Measurements from ENCODE around the gene NOL4. TPM values are rescaled to one million over a fixed set of nuclear protein-coding genes. Genes with fewer than 3 reads are reported as not detected.
A peak's percentile ranks its signal among the peaks of the same experiment; 100 is the strongest.
"Not testable (repeated sequence)": the region's sequence is repeated elsewhere in the genome, so short reads cannot be mapped to it uniquely, and the experiment has no call there.

NOL4 gene, protein sequence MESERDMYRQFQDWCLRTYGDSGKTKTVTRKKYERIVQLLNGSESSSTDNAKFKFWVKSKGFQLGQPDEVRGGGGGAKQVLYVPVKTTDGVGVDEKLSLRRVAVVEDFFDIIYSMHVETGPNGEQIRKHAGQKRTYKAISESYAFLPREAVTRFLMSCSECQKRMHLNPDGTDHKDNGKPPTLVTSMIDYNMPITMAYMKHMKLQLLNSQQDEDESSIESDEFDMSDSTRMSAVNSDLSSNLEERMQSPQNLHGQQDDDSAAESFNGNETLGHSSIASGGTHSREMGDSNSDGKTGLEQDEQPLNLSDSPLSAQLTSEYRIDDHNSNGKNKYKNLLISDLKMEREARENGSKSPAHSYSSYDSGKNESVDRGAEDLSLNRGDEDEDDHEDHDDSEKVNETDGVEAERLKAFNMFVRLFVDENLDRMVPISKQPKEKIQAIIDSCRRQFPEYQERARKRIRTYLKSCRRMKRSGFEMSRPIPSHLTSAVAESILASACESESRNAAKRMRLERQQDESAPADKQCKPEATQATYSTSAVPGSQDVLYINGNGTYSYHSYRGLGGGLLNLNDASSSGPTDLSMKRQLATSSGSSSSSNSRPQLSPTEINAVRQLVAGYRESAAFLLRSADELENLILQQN
- polyA plus RNA-seq (61.0 and 72.0 TPM in 2 replicates), polyA minus RNA-seq (92.8 and 95.0 TPM in 2 replicates)

DNA sequence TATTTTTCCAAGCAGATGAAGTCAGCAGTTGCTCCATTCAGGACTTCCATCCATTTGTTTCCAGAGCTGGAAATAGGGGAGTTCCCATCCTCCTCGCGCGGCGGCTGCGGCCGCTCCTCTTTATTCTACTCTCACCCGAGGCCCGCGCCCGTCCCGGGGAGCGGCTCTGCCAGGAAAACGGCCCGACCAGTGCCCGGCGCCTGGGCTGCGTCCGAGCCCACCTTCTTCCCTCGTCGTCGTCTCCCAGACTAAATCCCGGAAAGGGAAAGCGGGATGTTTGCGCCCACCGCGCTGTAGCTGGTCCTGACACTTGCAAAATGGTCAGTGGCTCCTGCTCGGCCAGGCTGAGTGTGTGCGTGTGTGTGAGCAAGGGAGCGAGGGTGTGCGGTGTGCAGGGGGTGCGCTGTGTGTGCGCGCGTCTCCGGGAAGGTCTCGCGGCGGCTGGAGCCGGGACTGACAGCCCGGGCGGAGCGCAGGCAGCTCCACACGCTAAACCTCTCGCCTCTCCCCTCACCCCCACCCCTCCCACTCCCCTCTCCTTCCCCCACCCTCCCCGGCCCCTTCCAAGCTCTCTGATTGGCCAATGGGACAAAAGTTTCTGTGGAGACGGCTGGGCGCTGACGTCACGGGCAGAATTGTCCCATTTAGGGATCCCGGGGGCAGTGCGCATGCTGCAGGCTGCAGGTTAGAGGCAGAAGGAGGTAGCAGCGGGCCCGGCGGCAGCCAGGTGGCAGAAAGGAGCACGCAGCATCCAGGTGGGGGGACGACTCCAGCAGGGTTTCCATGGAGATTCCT lies at the start of gene NOL4:
NOL4 (minus strand) TSS at position 491 of the 795 bp plus-strand sequence. CDS start 1,660 bp downstream, outside the sequence.
- Histone ChIP-seq H4K20me1 (ENCODE audit: insufficient read depth) (no peaks in the 10 kb centered on the region), H3K36me3 (ENCODE audit: insufficient read depth, low read length) (no peaks in the 10 kb centered on the region), H3F3A (ENCODE audit: insufficient read depth, low read length, poor library complexity, severe bottlenecking) (no peaks in the 10 kb centered on the region), H3K9me2 (ENCODE audit: insufficient read depth, low read length) (no peaks in the 10 kb centered on the region), H3K27ac (ENCODE audit: low read length) (peak within 1 kb of the TSS; percentile 61), H3K4me2 (ENCODE audit: low read length) (peak within 1 kb of the TSS; percentile 99), H3K9ac (ENCODE audit: low read length) (peak within 1 kb of the TSS; percentile 88), H3K9me3 (ENCODE audit: low read length) (no peaks in the 10 kb centered on the region), H3K79me2 (replicated peaks; ENCODE audit: insufficient read depth, low read length) (peaks cover 36% of the 10 kb centered on the region), H3K27me3 (ENCODE audit: insufficient read depth, low read depth, low read length) (no peaks in the 10 kb centered on the region), H2AFZ (ENCODE audit: low read depth, low read length) (peak within 1 kb of the TSS; percentile 34), H3K4me3 (ENCODE audit: low read length) (peak within 1 kb of the TSS; percentile 83)
- TF ChIP-seq EP300 (conservative IDR thresholded peaks at IDR 0.05; ENCODE audit: poor library complexity, severe bottlenecking) (peak; percentile 57), RAD21 (conservative IDR thresholded peaks at IDR 0.05) (peak; percentile 75), TAF1 (IDR thresholded peaks at IDR 0.05; ENCODE audit: low read depth) (peak; percentile 34), MXI1 (conservative IDR thresholded peaks at IDR 0.05; ENCODE audit: poor library complexity, severe bottlenecking) (peak; percentile 71), SMC3 (conservative IDR thresholded peaks at IDR 0.05; ENCODE audit: poor library complexity) (peak; percentile 88), EZH2 (IDR thresholded peaks at IDR 0.05; ENCODE audit: borderline replicate concordance, insufficient read depth, low read length, poor library complexity, severe bottlenecking) (no peak), POLR2AphosphoS5 (IDR thresholded peaks at IDR 0.05) (peak; percentile 88)
- TF ChIP-seq, protein P1, sequence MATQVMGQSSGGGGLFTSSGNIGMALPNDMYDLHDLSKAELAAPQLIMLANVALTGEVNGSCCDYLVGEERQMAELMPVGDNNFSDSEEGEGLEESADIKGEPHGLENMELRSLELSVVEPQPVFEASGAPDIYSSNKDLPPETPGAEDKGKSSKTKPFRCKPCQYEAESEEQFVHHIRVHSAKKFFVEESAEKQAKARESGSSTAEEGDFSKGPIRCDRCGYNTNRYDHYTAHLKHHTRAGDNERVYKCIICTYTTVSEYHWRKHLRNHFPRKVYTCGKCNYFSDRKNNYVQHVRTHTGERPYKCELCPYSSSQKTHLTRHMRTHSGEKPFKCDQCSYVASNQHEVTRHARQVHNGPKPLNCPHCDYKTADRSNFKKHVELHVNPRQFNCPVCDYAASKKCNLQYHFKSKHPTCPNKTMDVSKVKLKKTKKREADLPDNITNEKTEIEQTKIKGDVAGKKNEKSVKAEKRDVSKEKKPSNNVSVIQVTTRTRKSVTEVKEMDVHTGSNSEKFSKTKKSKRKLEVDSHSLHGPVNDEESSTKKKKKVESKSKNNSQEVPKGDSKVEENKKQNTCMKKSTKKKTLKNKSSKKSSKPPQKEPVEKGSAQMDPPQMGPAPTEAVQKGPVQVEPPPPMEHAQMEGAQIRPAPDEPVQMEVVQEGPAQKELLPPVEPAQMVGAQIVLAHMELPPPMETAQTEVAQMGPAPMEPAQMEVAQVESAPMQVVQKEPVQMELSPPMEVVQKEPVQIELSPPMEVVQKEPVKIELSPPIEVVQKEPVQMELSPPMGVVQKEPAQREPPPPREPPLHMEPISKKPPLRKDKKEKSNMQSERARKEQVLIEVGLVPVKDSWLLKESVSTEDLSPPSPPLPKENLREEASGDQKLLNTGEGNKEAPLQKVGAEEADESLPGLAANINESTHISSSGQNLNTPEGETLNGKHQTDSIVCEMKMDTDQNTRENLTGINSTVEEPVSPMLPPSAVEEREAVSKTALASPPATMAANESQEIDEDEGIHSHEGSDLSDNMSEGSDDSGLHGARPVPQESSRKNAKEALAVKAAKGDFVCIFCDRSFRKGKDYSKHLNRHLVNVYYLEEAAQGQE (IDR thresholded peaks at IDR 0.05; ENCODE audit: borderline replicate concordance) = no peak
- TF ChIP-seq, protein P2, sequence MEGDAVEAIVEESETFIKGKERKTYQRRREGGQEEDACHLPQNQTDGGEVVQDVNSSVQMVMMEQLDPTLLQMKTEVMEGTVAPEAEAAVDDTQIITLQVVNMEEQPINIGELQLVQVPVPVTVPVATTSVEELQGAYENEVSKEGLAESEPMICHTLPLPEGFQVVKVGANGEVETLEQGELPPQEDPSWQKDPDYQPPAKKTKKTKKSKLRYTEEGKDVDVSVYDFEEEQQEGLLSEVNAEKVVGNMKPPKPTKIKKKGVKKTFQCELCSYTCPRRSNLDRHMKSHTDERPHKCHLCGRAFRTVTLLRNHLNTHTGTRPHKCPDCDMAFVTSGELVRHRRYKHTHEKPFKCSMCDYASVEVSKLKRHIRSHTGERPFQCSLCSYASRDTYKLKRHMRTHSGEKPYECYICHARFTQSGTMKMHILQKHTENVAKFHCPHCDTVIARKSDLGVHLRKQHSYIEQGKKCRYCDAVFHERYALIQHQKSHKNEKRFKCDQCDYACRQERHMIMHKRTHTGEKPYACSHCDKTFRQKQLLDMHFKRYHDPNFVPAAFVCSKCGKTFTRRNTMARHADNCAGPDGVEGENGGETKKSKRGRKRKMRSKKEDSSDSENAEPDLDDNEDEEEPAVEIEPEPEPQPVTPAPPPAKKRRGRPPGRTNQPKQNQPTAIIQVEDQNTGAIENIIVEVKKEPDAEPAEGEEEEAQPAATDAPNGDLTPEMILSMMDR (IDR thresholded peaks at IDR 0.05; ENCODE audit: poor library complexity, severe bottlenecking) = peak; percentile 94

DNA sequence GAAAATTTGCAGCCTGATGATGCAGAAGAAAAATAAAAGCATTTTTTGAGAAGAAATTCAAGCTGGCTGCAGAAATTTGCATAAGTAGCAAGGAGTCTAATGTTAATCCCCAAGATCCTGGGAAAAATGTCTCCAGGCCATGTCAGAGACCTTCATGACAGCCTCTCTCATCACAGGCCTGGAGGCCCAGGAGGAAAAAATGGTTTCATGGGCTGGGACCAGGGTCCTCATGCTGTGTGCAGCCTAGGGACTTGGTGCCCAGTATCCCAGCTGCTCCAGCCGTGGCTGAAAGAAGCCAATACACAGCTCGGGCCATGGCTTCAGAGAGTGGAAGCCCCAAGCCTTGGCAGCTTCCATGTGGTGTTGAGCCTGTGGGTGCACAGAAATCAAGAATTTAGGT lies 41.3 kb upstream of the NOL4 start:
- not testable (repeated sequence) for H3F3A ChIP-seq (ENCODE audit: insufficient read depth, low read length, poor library complexity, severe bottlenecking); H3K4me3 ChIP-seq (ENCODE audit: low read length); H3K36me3 ChIP-seq (ENCODE audit: insufficient read depth, low read length); H3K4me2 ChIP-seq (ENCODE audit: low read length); H3K9me3 ChIP-seq (ENCODE audit: low read length); H3K79me2 ChIP-seq (replicated peaks; ENCODE audit: insufficient read depth, low read length); H3K27ac ChIP-seq (ENCODE audit: low read length); H2AFZ ChIP-seq (ENCODE audit: low read depth, low read length); H4K20me1 ChIP-seq (ENCODE audit: insufficient read depth); H3K9ac ChIP-seq (ENCODE audit: low read length); H3K9me2 ChIP-seq (ENCODE audit: insufficient read depth, low read length); H3K27me3 ChIP-seq (ENCODE audit: insufficient read depth, low read depth, low read length)

Data from neural cell (in vitro differentiated cells).